Measurements from ENCODE around the gene GLT8D2. TPM values are rescaled to one million over a fixed set of nuclear protein-coding genes. Genes with fewer than 3 reads are reported as not detected.
"Not testable (repeated sequence)": the region's sequence is repeated elsewhere in the genome, so short reads cannot be mapped to it uniquely, and the experiment has no call there.

The GLT8D2 gene
- total and polyA plus RNA-seq, 5 donors from 2014 or later = not detected

DNA sequence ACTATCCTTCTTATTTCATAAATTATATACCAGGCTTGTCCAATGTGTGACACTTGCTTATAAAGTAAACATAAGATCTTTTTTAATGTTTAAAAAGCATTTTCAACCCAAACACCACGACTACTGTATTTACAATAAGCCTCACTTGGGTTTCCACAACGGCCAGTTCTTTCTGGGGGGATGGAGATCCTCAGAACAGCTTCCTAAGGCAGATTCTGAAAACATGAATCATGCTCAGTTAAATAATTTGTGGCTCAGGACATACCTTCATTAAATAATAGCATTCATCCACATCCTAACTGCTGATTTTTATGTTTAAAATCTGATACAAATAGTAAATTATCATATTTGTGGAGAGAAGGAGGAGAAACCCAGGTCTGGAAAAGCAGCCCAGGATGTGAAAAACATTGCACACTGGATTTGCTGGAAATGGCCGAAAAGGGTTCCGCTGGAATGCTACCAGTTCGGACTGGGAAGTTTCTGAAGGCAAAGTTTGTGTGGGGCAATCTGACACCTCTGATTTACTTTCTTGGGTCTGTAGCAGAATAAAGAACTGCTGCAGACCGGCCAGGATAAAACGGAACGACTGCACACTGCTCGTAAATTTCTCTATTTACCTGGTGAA lies 597 bp downstream of the GLT8D2 start:
- no peak for DNase-seq
- H3K27me3 Mint-ChIP-seq = peaks cover 52% of the 10 kb centered on the region
- Histone ChIP-seq H3K27me3 (ENCODE audit: control insufficient read depth, insufficient read depth, low read length) (peaks cover 32% of the 10 kb centered on the region), H3K36me3 (ENCODE audit: control insufficient read depth, insufficient read depth, low read length) (no peaks in the 10 kb centered on the region), H3K4me3 (ENCODE audit: low read depth, low read length) (no peak overlapping the region), H3K4me1 (ENCODE audit: control insufficient read depth, insufficient read depth, low read length, poor library complexity, severe bottlenecking) (peaks cover 6% of the 10 kb centered on the region), H3K27ac (ENCODE audit: insufficient read depth, low read length, poor library complexity, severe bottlenecking) (no peak overlapping the region), H3K9me3 (ENCODE audit: control insufficient read depth in 2 of 2, low read length in 2 of 2) (no peaks in the 10 kb centered on the region)
- H3K36me3 Mint-ChIP-seq = no peaks in the 10 kb centered on the region
- H3K9me3 Mint-ChIP-seq = peaks cover 0 to 3% (median 0%) of the 10 kb centered on the region in 7 donors
- H3K4me3 Mint-ChIP-seq = peak overlapping the region in 1 of 4 donors; percentile 69
- no peak overlapping the region for H3K27ac Mint-ChIP-seq
- no peak for ATAC-seq (ENCODE audit: low read depth in 2 of 2)
- peaks cover 0 to 10% (median 4%) of the 10 kb centered on the region in 4 donors for H3K4me1 Mint-ChIP-seq

DNA sequence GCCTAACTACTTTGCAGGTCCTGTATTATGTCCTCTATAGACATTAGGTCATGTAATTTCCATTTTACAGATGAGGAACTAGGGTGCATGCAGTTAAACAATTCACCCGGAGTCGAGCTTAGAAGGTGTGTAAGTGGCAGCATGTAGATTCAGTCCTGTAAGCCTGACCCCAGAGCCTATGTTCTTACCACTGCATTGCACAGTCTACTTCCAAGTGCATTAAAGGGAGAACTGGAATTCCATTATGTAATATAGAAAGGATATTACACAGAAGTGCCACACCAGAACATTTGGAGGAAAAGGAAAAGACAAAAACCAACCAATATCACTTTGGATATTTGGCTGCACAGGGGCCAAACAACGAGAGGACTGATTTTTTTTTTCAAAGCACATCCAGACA lies 1.2 kb downstream of the GLT8D2 start:
- ATAC-seq (ENCODE audit: low read depth in 2 of 2) (no peak), DNase-seq (no peak)
- Mint-ChIP-seq H3K9me3 (peaks cover 0 to 3% (median 0%) of the 10 kb centered on the region in 7 donors), H3K4me1 (peaks cover 0 to 10% (median 4%) of the 10 kb centered on the region in 4 donors), H3K27me3 (peaks cover 52% of the 10 kb centered on the region), H3K27ac (no peak overlapping the region), H3K36me3 (no peaks in the 10 kb centered on the region), H3K4me3 (no peak overlapping the region)
- Histone ChIP-seq H3K27ac (ENCODE audit: insufficient read depth, low read length, poor library complexity, severe bottlenecking) (no peak overlapping the region), H3K4me1 (ENCODE audit: control insufficient read depth, insufficient read depth, low read length, poor library complexity, severe bottlenecking) (peaks cover 6% of the 10 kb centered on the region), H3K4me3 (ENCODE audit: low read depth, low read length) (no peak overlapping the region), H3K27me3 (ENCODE audit: control insufficient read depth, insufficient read depth, low read length) (peaks cover 32% of the 10 kb centered on the region), H3K9me3 (ENCODE audit: control insufficient read depth in 2 of 2, low read length in 2 of 2) (no peaks in the 10 kb centered on the region), H3K36me3 (ENCODE audit: control insufficient read depth, insufficient read depth, low read length) (no peaks in the 10 kb centered on the region)

DNA sequence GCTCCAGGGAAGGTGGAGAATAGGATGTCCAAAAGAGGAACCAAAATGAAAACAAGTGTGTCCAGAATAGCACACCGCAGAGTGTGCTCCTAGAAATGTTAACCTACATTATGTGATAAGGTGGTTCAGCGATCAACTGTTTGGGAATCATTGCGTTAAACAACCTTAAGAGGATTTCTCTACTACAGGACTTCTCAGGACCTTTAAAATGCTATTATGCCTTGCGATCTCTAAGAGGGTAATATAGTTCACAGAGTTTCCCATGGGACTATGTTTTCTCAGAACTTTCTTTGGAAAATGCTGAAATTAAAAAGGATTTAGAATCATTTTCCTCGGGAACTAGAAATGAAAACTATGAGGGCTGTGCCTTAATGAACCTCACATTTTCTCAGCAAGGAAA lies 1.8 kb downstream of the GLT8D2 start:
- H3K27ac Mint-ChIP-seq = no peak overlapping the region
- no peaks in the 10 kb centered on the region for H3K36me3 Mint-ChIP-seq

DNA sequence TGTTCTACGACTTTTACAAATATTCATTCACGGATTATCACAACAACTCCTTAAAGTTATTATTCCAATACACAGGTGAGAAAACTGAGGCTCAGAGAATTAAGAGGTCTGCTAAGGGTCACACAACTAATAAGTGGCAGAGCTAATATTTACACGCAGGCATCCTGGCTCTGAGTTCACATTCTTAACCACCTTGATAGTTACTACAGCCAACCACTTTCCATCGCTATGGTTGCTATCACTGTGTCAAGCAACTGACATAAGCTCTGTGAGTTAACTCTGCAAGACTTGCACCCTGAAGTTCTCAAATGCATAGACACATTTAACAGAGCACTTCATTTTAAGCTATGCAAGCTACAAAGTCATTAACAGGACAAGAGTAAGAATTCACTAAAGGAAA lies 3.7 kb downstream of the GLT8D2 start:
- H3K36me3 ChIP-seq (ENCODE audit: control insufficient read depth, insufficient read depth, low read length) = no peaks in the 10 kb centered on the region
- H3K27me3 Mint-ChIP-seq = peaks cover 53% of the 10 kb centered on the region
- H3K27ac Mint-ChIP-seq = no peak overlapping the region
- no peak overlapping the region for H3K4me3 ChIP-seq (ENCODE audit: low read depth, low read length)
- no peaks in the 10 kb centered on the region for H3K9me3 ChIP-seq (ENCODE audit: control insufficient read depth in 2 of 2, low read length in 2 of 2)
- peaks cover 19% of the 10 kb centered on the region for H3K27me3 ChIP-seq (ENCODE audit: control insufficient read depth, insufficient read depth, low read length)
- peaks cover 0 to 10% (median 4%) of the 10 kb centered on the region in 4 donors for H3K4me1 Mint-ChIP-seq
- DNase-seq (no peak), ATAC-seq (ENCODE audit: low read depth in 2 of 2) (no peak)
- H3K4me3 Mint-ChIP-seq = no peak overlapping the region
- H3K27ac ChIP-seq (ENCODE audit: insufficient read depth, low read length, poor library complexity, severe bottlenecking) = no peak overlapping the region
- no peaks in the 10 kb centered on the region for H3K36me3 Mint-ChIP-seq
- H3K9me3 Mint-ChIP-seq = peaks cover 0 to 3% (median 0%) of the 10 kb centered on the region in 7 donors
- peaks cover 6% of the 10 kb centered on the region for H3K4me1 ChIP-seq (ENCODE audit: control insufficient read depth, insufficient read depth, low read length, poor library complexity, severe bottlenecking)

More for the DNA sequence above, 1.8 kb downstream of the GLT8D2 start:
- no peak overlapping the region for H3K27ac ChIP-seq (ENCODE audit: insufficient read depth, low read length, poor library complexity, severe bottlenecking)
- H3K9me3 Mint-ChIP-seq = peaks cover 0 to 3% (median 0%) of the 10 kb centered on the region in 7 donors
- peaks cover 0 to 10% (median 4%) of the 10 kb centered on the region in 4 donors for H3K4me1 Mint-ChIP-seq
- peaks cover 30% of the 10 kb centered on the region for H3K27me3 ChIP-seq (ENCODE audit: control insufficient read depth, insufficient read depth, low read length)
- ATAC-seq (ENCODE audit: low read depth in 2 of 2) (no peak), DNase-seq (no peak)
- H3K4me1 ChIP-seq (ENCODE audit: control insufficient read depth, insufficient read depth, low read length, poor library complexity, severe bottlenecking) = peaks cover 6% of the 10 kb centered on the region
- H3K4me3 Mint-ChIP-seq = no peak overlapping the region
- no peak overlapping the region for H3K4me3 ChIP-seq (ENCODE audit: low read depth, low read length)
- peaks cover 51% of the 10 kb centered on the region for H3K27me3 Mint-ChIP-seq
- H3K9me3 ChIP-seq (ENCODE audit: control insufficient read depth in 2 of 2, low read length in 2 of 2) = no peaks in the 10 kb centered on the region
- H3K36me3 ChIP-seq (ENCODE audit: control insufficient read depth, insufficient read depth, low read length) = no peaks in the 10 kb centered on the region

DNA sequence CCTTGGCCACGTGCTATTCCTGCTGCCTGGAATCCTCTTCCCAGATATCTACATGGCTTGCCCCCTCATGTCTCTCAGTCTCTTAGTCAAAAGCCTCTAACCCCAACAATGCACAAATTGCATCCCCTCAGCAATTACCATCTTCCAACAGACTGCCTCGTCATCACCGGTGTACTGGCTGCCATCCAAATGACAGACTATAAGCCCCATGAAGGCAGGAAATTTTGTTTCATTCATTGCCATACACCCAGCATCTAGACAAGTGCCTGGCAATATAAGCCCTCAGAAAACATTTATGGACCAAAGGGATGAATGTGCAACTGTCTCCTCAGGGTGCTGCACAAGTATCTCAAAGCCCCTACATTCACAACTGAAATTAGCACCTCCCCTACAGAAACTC lies 5.8 kb downstream of the GLT8D2 start:
- H3K27me3 Mint-ChIP-seq = peaks cover 33% of the 10 kb centered on the region
- ATAC-seq (ENCODE audit: low read depth in 2 of 2) (no peak), DNase-seq (no peak)
- peaks cover 0 to 3% (median 0%) of the 10 kb centered on the region in 4 donors for H3K4me1 Mint-ChIP-seq
- Histone ChIP-seq H3K4me1 (ENCODE audit: control insufficient read depth, insufficient read depth, low read length, poor library complexity, severe bottlenecking) (no peaks in the 10 kb centered on the region), H3K4me3 (ENCODE audit: low read depth, low read length) (no peak overlapping the region), H3K36me3 (ENCODE audit: control insufficient read depth, insufficient read depth, low read length) (no peaks in the 10 kb centered on the region), H3K27ac (ENCODE audit: insufficient read depth, low read length, poor library complexity, severe bottlenecking) (no peak overlapping the region), H3K9me3 (ENCODE audit: control insufficient read depth in 2 of 2, low read length in 2 of 2) (no peaks in the 10 kb centered on the region), H3K27me3 (ENCODE audit: control insufficient read depth, insufficient read depth, low read length) (peaks cover 11% of the 10 kb centered on the region)
- no peaks in the 10 kb centered on the region for H3K36me3 Mint-ChIP-seq
- H3K9me3 Mint-ChIP-seq = peaks cover 0 to 3% (median 0%) of the 10 kb centered on the region in 7 donors
- H3K4me3 Mint-ChIP-seq = no peak overlapping the region
- H3K27ac Mint-ChIP-seq = no peak overlapping the region

DNA sequence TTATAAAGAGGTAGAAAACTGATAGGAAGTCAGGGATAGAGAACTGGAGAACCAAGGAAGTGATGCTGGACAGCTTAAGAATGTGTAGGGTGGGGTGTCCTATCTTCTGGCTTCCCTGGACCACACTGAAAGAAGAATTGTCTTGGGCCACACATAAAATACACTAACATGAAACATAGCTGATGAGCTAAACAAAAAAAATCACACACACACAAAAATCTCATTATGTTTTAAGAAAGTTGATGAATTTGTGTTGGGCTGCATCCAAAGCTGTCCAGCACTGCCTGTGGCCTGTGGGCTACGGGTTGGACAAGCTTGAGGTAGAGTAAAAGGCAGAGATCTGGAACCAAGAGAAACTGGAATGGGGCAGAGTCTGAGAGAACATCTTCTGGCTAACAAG lies 7.4 kb downstream of the GLT8D2 start:
- H3K9me3 ChIP-seq (ENCODE audit: control insufficient read depth in 2 of 2, low read length in 2 of 2) = no peaks in the 10 kb centered on the region
- DNase-seq (no peak), ATAC-seq (ENCODE audit: low read depth in 2 of 2) (no peak)
- no peak overlapping the region for H3K4me3 ChIP-seq (ENCODE audit: low read depth, low read length)
- Mint-ChIP-seq H3K4me1 (no peaks in the 10 kb centered on the region), H3K4me3 (no peak overlapping the region), H3K36me3 (no peaks in the 10 kb centered on the region), H3K27me3 (peaks cover 24% of the 10 kb centered on the region), H3K27ac (no peak overlapping the region), H3K9me3 (peaks cover 0 to 3% (median 0%) of the 10 kb centered on the region in 7 donors)
- H3K27me3 ChIP-seq (ENCODE audit: control insufficient read depth, insufficient read depth, low read length) = peaks cover 4% of the 10 kb centered on the region
- no peaks in the 10 kb centered on the region for H3K36me3 ChIP-seq (ENCODE audit: control insufficient read depth, insufficient read depth, low read length)
- H3K27ac ChIP-seq (ENCODE audit: insufficient read depth, low read length, poor library complexity, severe bottlenecking) = no peak overlapping the region
- no peaks in the 10 kb centered on the region for H3K4me1 ChIP-seq (ENCODE audit: control insufficient read depth, insufficient read depth, low read length, poor library complexity, severe bottlenecking)

DNA sequence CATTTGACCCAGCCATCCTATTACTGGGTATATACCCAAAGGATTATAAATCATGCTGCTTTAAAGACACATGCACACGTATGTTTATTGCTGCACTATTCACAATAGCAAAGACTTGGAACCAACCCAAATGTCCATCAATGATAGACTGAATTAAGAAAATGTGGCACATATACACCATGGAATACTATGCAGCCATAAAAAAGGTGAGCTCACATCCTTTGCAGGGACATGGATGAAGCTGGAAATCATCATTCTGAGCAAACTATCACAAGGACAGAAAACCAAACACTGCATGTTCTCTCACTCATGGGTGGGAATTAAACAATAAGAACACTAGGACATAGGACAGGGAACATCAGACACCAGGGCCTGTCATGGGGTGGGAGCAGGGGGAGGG lies 10.2 kb downstream of the GLT8D2 start:
- not testable (repeated sequence) for H3K4me1 Mint-ChIP-seq; H3K36me3 Mint-ChIP-seq; DNase-seq; ATAC-seq (ENCODE audit: low read depth in 2 of 2); H3K4me3 Mint-ChIP-seq; H3K27me3 ChIP-seq (ENCODE audit: control insufficient read depth, insufficient read depth, low read length); H3K9me3 Mint-ChIP-seq; H3K4me3 ChIP-seq (ENCODE audit: low read depth, low read length); H3K4me1 ChIP-seq (ENCODE audit: control insufficient read depth, insufficient read depth, low read length, poor library complexity, severe bottlenecking); H3K9me3 ChIP-seq (ENCODE audit: control insufficient read depth in 2 of 2, low read length in 2 of 2); H3K27ac Mint-ChIP-seq; H3K36me3 ChIP-seq (ENCODE audit: control insufficient read depth, insufficient read depth, low read length); H3K27ac ChIP-seq (ENCODE audit: insufficient read depth, low read length, poor library complexity, severe bottlenecking)
- peaks cover 37% of the 10 kb centered on the region for H3K27me3 Mint-ChIP-seq

DNA sequence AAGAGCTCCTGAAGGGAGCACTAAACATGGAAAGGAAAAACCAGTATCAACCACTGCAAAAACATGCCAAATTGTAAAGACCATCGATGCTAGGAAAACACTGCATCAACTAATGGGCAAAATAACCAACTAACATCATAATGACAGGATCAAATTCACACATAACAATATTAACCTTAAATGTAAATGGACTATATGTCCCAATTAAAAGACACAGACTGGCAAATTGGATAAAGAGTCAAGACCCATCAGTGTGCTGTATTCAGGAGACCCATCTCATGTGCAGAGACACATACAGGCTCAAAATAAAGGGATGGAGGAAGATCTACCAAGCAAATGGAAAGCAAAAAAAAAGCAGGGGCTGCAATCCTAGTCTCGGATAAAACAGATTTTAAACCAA lies 13.8 kb downstream of the GLT8D2 start:
- not testable (repeated sequence) for H3K9me3 ChIP-seq (ENCODE audit: control insufficient read depth in 2 of 2, low read length in 2 of 2); ATAC-seq (ENCODE audit: low read depth in 2 of 2); H3K4me1 ChIP-seq (ENCODE audit: control insufficient read depth, insufficient read depth, low read length, poor library complexity, severe bottlenecking); H3K4me3 Mint-ChIP-seq; H3K9me3 Mint-ChIP-seq; H3K4me3 ChIP-seq (ENCODE audit: low read depth, low read length); H3K36me3 ChIP-seq (ENCODE audit: control insufficient read depth, insufficient read depth, low read length); H3K27me3 ChIP-seq (ENCODE audit: control insufficient read depth, insufficient read depth, low read length); H3K27ac ChIP-seq (ENCODE audit: insufficient read depth, low read length, poor library complexity, severe bottlenecking); H3K36me3 Mint-ChIP-seq; DNase-seq; H3K4me1 Mint-ChIP-seq; H3K27ac Mint-ChIP-seq
- H3K27me3 Mint-ChIP-seq = peaks cover 35% of the 10 kb centered on the region

Measured in CD4-positive, CD25-positive, alpha-beta regulatory T cell (primary cell).